ENCODE results near the gene NRCAM. TPM values are rescaled to one million over a fixed set of nuclear protein-coding genes. Genes with fewer than 3 reads are reported as not detected.

The NRCAM gene
- polyA plus RNA-seq, 2 of the 4 experiments (the other 2 are of a cell fraction): 129 to 210 TPM

GRCh38 chr7:108324053-108325038, 131.9 kb downstream of the NRCAM start (continued):
- no peak for TF ChIP-seq ELK1 (IDR thresholded peaks at IDR 0.05; ENCODE audit: low read depth, low read length)

GRCh38 chr7:108322925-108323832, 133.1 kb downstream of the NRCAM start:
- DNase-seq (ENCODE audit: low read depth in 1 of 2, low spot score in 1 of 2) (no peak), FAIRE-seq (no peak), ATAC-seq (no peak)
- Histone ChIP-seq H3K4me2 (no peak overlapping the region), H3K27ac (no peak overlapping the region), H3K9me3 (no peaks in the 10 kb centered on the region), H3K4me1 (peaks cover 27% of the 10 kb centered on the region; the same call in 2 of the 3 replicates), H3K4me3 (no peak overlapping the region)
- WGBS (ENCODE audit: missing lambda C conversion rate): 92% methylated on average over 4 of the region's 4 CpGs
- POLR2A ChIA-PET: no interaction called here
- CTCF ChIA-PET: no interaction called here
- TF ChIP-seq CEBPB (IDR thresholded peaks at IDR 0.05): peak in 1 of 2 experiments; percentile 18; a peak in 1 of 4 replicates
- no peak for TF ChIP-seq TP53 (CRISPR knock-in tag; IDR thresholded peaks at IDR 0.05)
- TF ChIP-seq REST (IDR thresholded peaks at IDR 0.05): peak; percentile 53; the same call in 1 of the 2 replicates

- no peaks in the 10 kb centered on the region for H3K9me3 ChIP-seq
- TF ChIP-seq KDM5A (IDR thresholded peaks at IDR 0.05) (no peak), NFE2L2 (conservative IDR thresholded peaks at IDR 0.05; ENCODE audit: low read length) (no peak), CBX2 (IDR thresholded peaks at IDR 0.05; ENCODE audit: borderline replicate concordance, low read depth) (no peak), FOSL2 (IDR thresholded peaks at IDR 0.05) (no peak), FOSL2 (CRISPR knock-in tag; IDR thresholded peaks at IDR 0.05) (no peak), HDAC2 (IDR thresholded peaks at IDR 0.05) (no peak), HOXA7 (CRISPR knock-in tag; IDR thresholded peaks at IDR 0.05) (no peak), POLR2AphosphoS2 (conservative IDR thresholded peaks at IDR 0.05; ENCODE audit: low read length) (no peak), HOXB5 (CRISPR knock-in tag; IDR thresholded peaks at IDR 0.05) (no peak), GATA3 (IDR thresholded peaks at IDR 0.05; ENCODE audit: borderline replicate concordance) (no peak), POLR2A (IDR thresholded peaks at IDR 0.05; ENCODE audit: low read length) (no peak), NPAS2 (CRISPR knock-in tag; IDR thresholded peaks at IDR 0.05; ENCODE audit: borderline replicate concordance) (no peak), JUN (IDR thresholded peaks at IDR 0.05) (no peak), PBX3 (IDR thresholded peaks at IDR 0.05) (no peak), BHLHE40 (IDR thresholded peaks at IDR 0.05; ENCODE audit: low read depth, low read length) (no peak), EHF (CRISPR knock-in tag; IDR thresholded peaks at IDR 0.05) (no peak), RAD21 (conservative IDR thresholded peaks at IDR 0.05 in 1 of 2, IDR thresholded peaks at IDR 0.05 in 1 of 2) (no peak), CHD2 (IDR thresholded peaks at IDR 0.05; ENCODE audit: low read length, partially characterized antibody) (no peak), KDM1A (IDR thresholded peaks at IDR 0.05; ENCODE audit: low read depth) (no peak)
- H3K27ac ChIP-seq: no peak overlapping the region
- no peak for FAIRE-seq
- peaks cover 19% of the 10 kb centered on the region; the same call in 2 of the 3 replicates for H3K4me1 ChIP-seq
- WGBS (ENCODE audit: missing lambda C conversion rate): 82% methylated on average over 2 of the region's 2 CpGs
- ATAC-seq: no peak
- no peak for DNase-seq (ENCODE audit: low read depth in 1 of 2, low spot score in 1 of 2)
- no peak overlapping the region for H3K4me2 ChIP-seq
- H3K4me3 ChIP-seq: no peak overlapping the region
- POLR2A ChIA-PET: no interaction called here
- CTCF ChIA-PET: no interaction called here
These were observed 134.2 kb downstream of the NRCAM start for GRCh38 chr7:108322046-108322445.
